Measurements from ENCODE around the gene RER1. TPM values are rescaled to one million over a fixed set of nuclear protein-coding genes. Genes with fewer than 3 reads are reported as not detected.

RER1 gene
- total RNA-seq, 1 experiment from 2014 or later = 155 TPM

DNA sequence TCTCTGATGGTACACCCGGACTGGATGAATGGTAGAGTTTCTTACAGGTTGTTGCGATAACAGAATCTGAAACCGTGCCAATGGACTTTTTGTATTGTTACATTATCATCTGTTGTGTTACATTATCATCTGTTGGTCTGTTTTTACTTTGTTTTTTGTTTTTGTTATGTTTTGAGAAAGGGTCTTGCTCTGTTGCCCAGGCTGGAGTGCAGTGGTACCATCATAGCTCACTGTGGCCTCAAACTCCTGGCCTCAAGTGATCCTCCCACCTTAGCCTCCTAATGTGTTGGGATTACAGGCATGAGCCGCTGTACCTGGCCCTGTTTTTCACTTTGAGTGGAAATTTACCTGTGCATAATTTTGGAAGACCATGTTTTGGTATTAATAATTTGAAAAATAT is 30.9 kb downstream of the RER1 start:
- RAD21 ChIA-PET (ENCODE audit: low non-redundant PET in 1 of 2, low total read pairs in 2 of 2, uncharacterized antibody in 2 of 2, unreplicated experiment in 2 of 2) = no interaction called here
- ATAC-seq (no peak), DNase-seq (ENCODE audit: low read depth, low spot score) (no peak)
- Histone ChIP-seq H3K36me3 (ENCODE audit: control insufficient read depth in 1 of 2, insufficient read depth in 2 of 2, low read length in 2 of 2) (no peaks in the 10 kb centered on the region), H3K9ac (ENCODE audit: low read length) (no peak overlapping the region), H2AFZ (ENCODE audit: low read depth, low read length, poor library complexity, severe bottlenecking) (no peak overlapping the region), H3K4me1 (ENCODE audit: control insufficient read depth in 1 of 2, insufficient read depth in 2 of 2, low read length in 2 of 2) (no peaks in the 10 kb centered on the region), H3K4me2 (ENCODE audit: low read length) (no peak overlapping the region), H3K9me2 (ENCODE audit: insufficient read depth) (no peaks in the 10 kb centered on the region), H3K4me3 (replicated peaks in 1 of 2; ENCODE audit: low read depth in 1 of 2, low read length in 2 of 2) (no peak overlapping the region), H3K27me3 (ENCODE audit: insufficient read depth, low read length) (no peaks in the 10 kb centered on the region), H3K79me2 (ENCODE audit: insufficient read depth, low read length) (no peaks in the 10 kb centered on the region), H4K20me1 (ENCODE audit: insufficient read depth) (no peaks in the 10 kb centered on the region), H3K27ac (ENCODE audit: low read depth, low read length) (no peak overlapping the region), H3K9me3 (ENCODE audit: control insufficient read depth in 1 of 2, insufficient read depth in 1 of 2, low read depth in 1 of 2, low read length in 2 of 2) (peaks cover 0 to 6% of the 10 kb centered on the region in 2 experiments; a peak in 1 of 4 replicates)
- no peak for TF ChIP-seq CBX3 (IDR thresholded peaks at IDR 0.05; ENCODE audit: low read depth)
- TF ChIP-seq POLR2A (IDR thresholded peaks at IDR 0.05; ENCODE audit: borderline replicate concordance, extremely low read depth, insufficient read depth, insufficient read length) = no peak
- no peak for TF ChIP-seq RAD21 (IDR thresholded peaks at IDR 0.05; ENCODE audit: low read depth)
- BruUV-seq (replicated peaks) = no TSS peak
- POLR2A ChIA-PET = no interaction called here
- intact Hi-C loops (cut with micrococcal nuclease) = no loop called here
- CTCF ChIA-PET = no interaction called here

DNA sequence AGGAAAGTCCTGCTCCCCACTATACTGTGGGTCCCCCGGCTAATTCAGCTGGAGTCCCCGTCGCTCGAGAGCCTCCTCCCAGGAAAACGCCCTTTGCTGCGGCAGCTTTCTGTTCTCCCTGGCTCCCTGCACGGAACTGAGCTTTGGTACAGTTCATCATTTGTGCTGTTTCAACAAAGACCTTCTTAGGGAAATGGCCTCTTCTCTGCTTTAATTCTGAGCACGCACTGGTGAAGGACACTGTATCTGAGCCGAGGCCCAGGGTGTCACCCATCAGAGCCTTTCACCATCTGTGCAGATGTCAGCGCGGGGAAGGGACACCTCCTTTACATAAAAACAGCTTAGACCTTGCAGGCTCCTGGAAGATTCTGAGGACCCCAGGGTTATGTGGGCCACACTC is 34.3 kb downstream of the RER1 start:
- Histone ChIP-seq H3K27ac (ENCODE audit: low read depth, low read length) (no peak overlapping the region), H3K4me1 (ENCODE audit: control insufficient read depth in 1 of 2, insufficient read depth in 2 of 2, low read length in 2 of 2) (no peaks in the 10 kb centered on the region), H3K27me3 (ENCODE audit: insufficient read depth, low read length) (no peaks in the 10 kb centered on the region), H3K36me3 (ENCODE audit: control insufficient read depth in 1 of 2, insufficient read depth in 2 of 2, low read length in 2 of 2) (no peaks in the 10 kb centered on the region), H4K20me1 (ENCODE audit: insufficient read depth) (no peaks in the 10 kb centered on the region), H3K79me2 (ENCODE audit: insufficient read depth, low read length) (no peaks in the 10 kb centered on the region), H3K4me3 (replicated peaks in 1 of 2; ENCODE audit: low read depth in 1 of 2, low read length in 2 of 2) (no peak overlapping the region), H3K4me2 (ENCODE audit: low read length) (no peak overlapping the region), H3K9me2 (ENCODE audit: insufficient read depth) (no peaks in the 10 kb centered on the region), H3K9ac (ENCODE audit: low read length) (no peak overlapping the region), H3K9me3 (ENCODE audit: control insufficient read depth in 1 of 2, insufficient read depth in 1 of 2, low read depth in 1 of 2, low read length in 2 of 2) (peaks cover 3 to 15% of the 10 kb centered on the region in 2 experiments; a peak in 2 of 4 replicates), H2AFZ (ENCODE audit: low read depth, low read length, poor library complexity, severe bottlenecking) (no peak overlapping the region)
- ChIA-PET CTCF (no interaction called here), RAD21 (ENCODE audit: low non-redundant PET in 1 of 2, low total read pairs in 2 of 2, uncharacterized antibody in 2 of 2, unreplicated experiment in 2 of 2) (no interaction called here), POLR2A (no interaction called here)
- TF ChIP-seq CBX3 (IDR thresholded peaks at IDR 0.05; ENCODE audit: low read depth) (no peak), ELF1 (IDR thresholded peaks at IDR 0.05; ENCODE audit: borderline replicate concordance, low read depth) (no peak), ZNF274 (IDR thresholded peaks at IDR 0.05; ENCODE audit: low read depth, low read length) (no peak), ZFX (IDR thresholded peaks at IDR 0.05) (no peak), YY1 (IDR thresholded peaks at IDR 0.05; ENCODE audit: extremely low read depth, insufficient replicate concordance, low read depth, low read length) (no peak), SP1 (IDR thresholded peaks at IDR 0.05; ENCODE audit: low read depth) (no peak), TCF7L2 (IDR thresholded peaks at IDR 0.05; ENCODE audit: borderline replicate concordance, extremely low read depth, insufficient read depth, insufficient read length) (no peak), CEBPB (IDR thresholded peaks at IDR 0.05; ENCODE audit: low read depth) (no peak), SRF (IDR thresholded peaks at IDR 0.05; ENCODE audit: low read depth) (no peak), EZH2phosphoT487 (IDR thresholded peaks at IDR 0.05; ENCODE audit: borderline replicate concordance) (no peak), POLR2AphosphoS5 (IDR thresholded peaks at IDR 0.05; ENCODE audit: low read depth, low read length) (no peak)
- TF ChIP-seq, protein P1, sequence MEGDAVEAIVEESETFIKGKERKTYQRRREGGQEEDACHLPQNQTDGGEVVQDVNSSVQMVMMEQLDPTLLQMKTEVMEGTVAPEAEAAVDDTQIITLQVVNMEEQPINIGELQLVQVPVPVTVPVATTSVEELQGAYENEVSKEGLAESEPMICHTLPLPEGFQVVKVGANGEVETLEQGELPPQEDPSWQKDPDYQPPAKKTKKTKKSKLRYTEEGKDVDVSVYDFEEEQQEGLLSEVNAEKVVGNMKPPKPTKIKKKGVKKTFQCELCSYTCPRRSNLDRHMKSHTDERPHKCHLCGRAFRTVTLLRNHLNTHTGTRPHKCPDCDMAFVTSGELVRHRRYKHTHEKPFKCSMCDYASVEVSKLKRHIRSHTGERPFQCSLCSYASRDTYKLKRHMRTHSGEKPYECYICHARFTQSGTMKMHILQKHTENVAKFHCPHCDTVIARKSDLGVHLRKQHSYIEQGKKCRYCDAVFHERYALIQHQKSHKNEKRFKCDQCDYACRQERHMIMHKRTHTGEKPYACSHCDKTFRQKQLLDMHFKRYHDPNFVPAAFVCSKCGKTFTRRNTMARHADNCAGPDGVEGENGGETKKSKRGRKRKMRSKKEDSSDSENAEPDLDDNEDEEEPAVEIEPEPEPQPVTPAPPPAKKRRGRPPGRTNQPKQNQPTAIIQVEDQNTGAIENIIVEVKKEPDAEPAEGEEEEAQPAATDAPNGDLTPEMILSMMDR (IDR thresholded peaks at IDR 0.05 in 2 of 3, conservative IDR thresholded peaks at IDR 0.05 in 1 of 3; ENCODE audit: borderline replicate concordance in 1 of 3, insufficient read depth in 1 of 3, low read depth in 2 of 3, low read length in 2 of 3) = no peak
- intact Hi-C loops (cut with micrococcal nuclease) = no loop called here
- no peak for DNase-seq (ENCODE audit: low read depth, low spot score)
- no peak for ATAC-seq
- no TSS peak for BruUV-seq (replicated peaks)
